Gastroesophageal sphincter (tissue), 4 donors: Measurements from ENCODE around the gene B3GNT9. TPM values are rescaled to one million over a fixed set of nuclear protein-coding genes. Genes with fewer than 3 reads are reported as not detected.

Experiments used
- ATAC-seq: fragments of 150-250 bp; one replicate; pipeline ENCODE4 v1.9.1; 2016; ENCODE audit warnings: mild to moderate bottlenecking, moderate library complexity
- H3K27ac ChIP-seq, 4 donors: fragments of 200-600 bp; sonication (generic) in 3 of 4; 1 replicate in 3 of 4; 2 replicates in 1 of 4; pipeline ENCODE4 v1.5.1; 2016 to 2019
- H3K27me3 ChIP-seq: fragments of 200-600 bp; sonication (generic); one replicate; pipeline ENCODE4 v1.5.1; 2019
- H3K36me3 ChIP-seq, 2 donors: fragments of 200-600 bp; sonication (generic); one replicate each; pipeline ENCODE4 v1.5.1; 2019; ENCODE audit warnings: control low read depth in 1 of 2
- H3K4me1 ChIP-seq, 3 donors: fragments of 200-600 bp; sonication (generic); 1 replicate in 2 of 3; 2 replicates in 1 of 3; pipeline ENCODE4 v1.5.1; 2016 to 2019; ENCODE audit warnings: control low read depth in 2 of 3
- H3K4me3 ChIP-seq, 2 donors: fragments of 200-600 bp; sonication (generic); one replicate each; pipeline ENCODE4 v1.5.1; 2019; ENCODE audit warnings: mild to moderate bottlenecking in 1 of 2, moderate library complexity in 1 of 2
- H3K9me3 ChIP-seq, 3 donors: fragments of 200-600 bp; sonication (generic); one replicate each; pipeline ENCODE4 v1.5.1; 2017 to 2019; ENCODE audit warnings: control low read depth in 2 of 3
- CTCF ChIP-seq, 4 experiments: fragments of 200-600 bp in 2 of 4; fragments of 450-650 bp in 2 of 4; sonication (generic) in 1 of 4; IDR thresholded peaks; one replicate each; pipeline ENCODE4 v1.5.1; 2017 to 2019; ENCODE audit warnings: antibody characterized with exemption in 4 of 4, mild to moderate bottlenecking in 2 of 4, moderate library complexity in 2 of 4
- EP300 ChIP-seq: sonication (generic); formaldehyde crosslinking; IDR thresholded peaks from one replicate; pipeline ENCODE4 v1.6.1; 2017; ENCODE audit warnings: antibody characterized with exemption, mild to moderate bottlenecking
- POLR2A ChIP-seq, 2 donors: fragments of 450-650 bp; IDR thresholded peaks; one replicate each; pipeline ENCODE4 v1.6.1; 2017; ENCODE audit warnings: antibody characterized with exemption in 2 of 2, mild to moderate bottlenecking in 2 of 2, moderate library complexity in 1 of 2
- POLR2AphosphoS5 ChIP-seq: sonication (generic); formaldehyde crosslinking; IDR thresholded peaks from one replicate; pipeline ENCODE4 v1.6.1; 2017; ENCODE audit warnings: antibody characterized with exemption
- WGBS, 2 donors: methylation state at CpG; one replicate each; pipeline ENCODE4 v1.1.5; 2018; ENCODE audit warnings: low coverage in 1 of 2; 5-methylcytosine and 5-hydroxymethylcytosine counted together
- total RNA-seq, 4 donors: library from RNA; depleted of rRNA; stranded (reverse); fragments of >200 nt; gene quantifications; one replicate each; pipeline ENCODE4 v1.1.0, GENCODE V29; 2016

Gene B3GNT9
- total RNA-seq, 4 donors from 2014 or later = 16.3 to 33.6 (median 23.1) TPM

GRCh38 chr16:67146523-67147357, 4.1 kb downstream of the B3GNT9 start:
- H3K27ac ChIP-seq = no peak overlapping the region
- H3K9me3 ChIP-seq = no peaks in the 10 kb centered on the region
- ATAC-seq = no peak
- peaks cover 0 to 31% (median 10%) of the 10 kb centered on the region in 3 donors for H3K4me1 ChIP-seq
- no peaks in the 10 kb centered on the region for H3K27me3 ChIP-seq
- WGBS, 2 donors = 66 to 87% methylated on average over 2 to 6 of the region's 7 CpGs
- no peak for TF ChIP-seq EP300
- TF ChIP-seq POLR2AphosphoS5 = no peak
- no peak for TF ChIP-seq CTCF (IDR thresholded peaks at IDR 0.05)
- no peak for TF ChIP-seq POLR2A (IDR thresholded peaks at IDR 0.05)
- peaks cover 0 to 79% of the 10 kb centered on the region in 2 donors for H3K36me3 ChIP-seq
- H3K4me3 ChIP-seq = no peak overlapping the region

- ATAC-seq = no peak
- Histone ChIP-seq H3K4me1 (peaks cover 0 to 21% (median 5%) of the 10 kb centered on the region in 3 donors), H3K36me3 (peaks cover 0 to 89% of the 10 kb centered on the region in 2 donors), H3K27me3 (no peaks in the 10 kb centered on the region), H3K4me3 (no peak overlapping the region), H3K9me3 (no peaks in the 10 kb centered on the region), H3K27ac (no peak overlapping the region)
- TF ChIP-seq EP300 (no peak), POLR2A (IDR thresholded peaks at IDR 0.05) (no peak), CTCF (IDR thresholded peaks at IDR 0.05) (no peak), POLR2AphosphoS5 (no peak)
- 90 to 93% methylated on average over 2 of the region's 2 CpGs for WGBS, 2 donors
Observed at GRCh38 chr16:67145746-67146145, 5.1 kb downstream of the B3GNT9 start.

- H3K36me3 ChIP-seq = peaks cover 0 to 97% of the 10 kb centered on the region in 2 donors
- no peak overlapping the region for H3K27ac ChIP-seq
- no peak overlapping the region for H3K4me3 ChIP-seq
- TF ChIP-seq POLR2A (IDR thresholded peaks at IDR 0.05) = no peak
- TF ChIP-seq EP300 = no peak
- no peak for TF ChIP-seq POLR2AphosphoS5
- no peak for TF ChIP-seq CTCF (IDR thresholded peaks at IDR 0.05)
- no peaks in the 10 kb centered on the region for H3K27me3 ChIP-seq
- ATAC-seq = no peak
- 100% methylated on average over 2 of the region's 2 CpGs; no CpG with 5 or more reads in 1 of the 2 donors for WGBS, 2 donors
- H3K4me1 ChIP-seq = peaks cover 0 to 13% (median 0%) of the 10 kb centered on the region in 3 donors
- H3K9me3 ChIP-seq = no peaks in the 10 kb centered on the region
Observed at GRCh38 chr16:67144943-67145342, 5.9 kb downstream of the B3GNT9 start.

GRCh38 chr16:67142342-67142741, 8.5 kb downstream of the B3GNT9 start:
- H3K27ac ChIP-seq = no peak overlapping the region
- no peak overlapping the region for H3K4me3 ChIP-seq
- no peak for TF ChIP-seq POLR2A (IDR thresholded peaks at IDR 0.05)
- TF ChIP-seq POLR2AphosphoS5 = no peak
- H3K9me3 ChIP-seq = no peaks in the 10 kb centered on the region
- ATAC-seq = no peak
- peaks cover 0 to 100% of the 10 kb centered on the region in 2 donors for H3K36me3 ChIP-seq
- H3K4me1 ChIP-seq = no peaks in the 10 kb centered on the region
- no CpG with 5 or more reads among the region's 9 CpGs for WGBS, 2 donors
- no peaks in the 10 kb centered on the region for H3K27me3 ChIP-seq

GRCh38 chr16:67141391-67141790, 9.4 kb downstream of the B3GNT9 start:
- Histone ChIP-seq H3K4me3 (no peak overlapping the region), H3K36me3 (peaks cover 0 to 100% of the 10 kb centered on the region in 2 donors), H3K27ac (no peak overlapping the region), H3K27me3 (no peaks in the 10 kb centered on the region), H3K4me1 (no peaks in the 10 kb centered on the region), H3K9me3 (no peaks in the 10 kb centered on the region)
- TF ChIP-seq EP300 (no peak), POLR2A (IDR thresholded peaks at IDR 0.05) (no peak), POLR2AphosphoS5 (no peak), CTCF (IDR thresholded peaks at IDR 0.05) (no peak)
- ATAC-seq = no peak
- WGBS, 2 donors = 96% methylated on average over 4 of the region's 13 CpGs; no CpG with 5 or more reads in 1 of the 2 donors
